Osteocyte (in vitro differentiated cells): ENCODE results near the gene IGFL3. TPM values are rescaled to one million over a fixed set of nuclear protein-coding genes. Genes with fewer than 3 reads are reported as not detected.
A peak's percentile ranks its signal among the peaks of the same experiment; 100 is the strongest.
"Not testable (repeated sequence)": the region's sequence is repeated elsewhere in the genome, so short reads cannot be mapped to it uniquely, and the experiment has no call there.

ENCODE experiments used
- DNase-seq: peaks from one replicate; pipeline ENCODE4 v3.0.0; 2021; ENCODE audit warnings: mixed read lengths; ENCODE audit not compliant: unreplicated experiment; ENCODE audit errors: extremely low spot score
- H3K27ac Mint-ChIP-seq: one replicate; pipeline ENCODE4 v1.8.0; 2021; ENCODE audit warnings: mild to moderate bottlenecking, mixed read lengths; ENCODE audit not compliant: unreplicated experiment
- H3K27me3 Mint-ChIP-seq: one replicate; pipeline ENCODE4 v1.8.0; 2021; ENCODE audit warnings: mixed read lengths; ENCODE audit not compliant: unreplicated experiment
- H3K36me3 Mint-ChIP-seq: one replicate; pipeline ENCODE4 v1.8.0; 2021; ENCODE audit warnings: mixed read lengths; ENCODE audit not compliant: unreplicated experiment
- H3K4me1 Mint-ChIP-seq: one replicate; pipeline ENCODE4 v1.8.0; 2021; ENCODE audit warnings: mixed read lengths; ENCODE audit not compliant: unreplicated experiment
- H3K4me3 Mint-ChIP-seq: one replicate; pipeline ENCODE4 v1.8.0; 2021; ENCODE audit warnings: mild to moderate bottlenecking, moderate library complexity, mixed read lengths; ENCODE audit not compliant: unreplicated experiment
- H3K9me3 Mint-ChIP-seq: one replicate; pipeline ENCODE4 v1.8.0; 2021; ENCODE audit warnings: mixed read lengths; ENCODE audit not compliant: unreplicated experiment
- long read RNA-seq: library from polyadenylated mRNA; unstranded; transcript quantifications from one replicate; pipeline ENCODE4 v2.0.0, GENCODE V29; 2021
- total RNA-seq: library from RNA; stranded (reverse); gene quantifications from 2 replicates; pipeline ENCODE4 v1.2.1, GENCODE V29; 2021
- TF ChIP-seq, protein P1 (sequence below): fragments of 200-600 bp; sonication (generic); IDR thresholded peaks from 2 replicates; pipeline ENCODE4 v1.5.0; 2021; ENCODE audit warnings: antibody characterized with exemption, mild to moderate bottlenecking, moderate library complexity

Gene IGFL3
- not detected in 2 replicates for total RNA-seq
- long read RNA-seq, result 0 reads

DNA sequence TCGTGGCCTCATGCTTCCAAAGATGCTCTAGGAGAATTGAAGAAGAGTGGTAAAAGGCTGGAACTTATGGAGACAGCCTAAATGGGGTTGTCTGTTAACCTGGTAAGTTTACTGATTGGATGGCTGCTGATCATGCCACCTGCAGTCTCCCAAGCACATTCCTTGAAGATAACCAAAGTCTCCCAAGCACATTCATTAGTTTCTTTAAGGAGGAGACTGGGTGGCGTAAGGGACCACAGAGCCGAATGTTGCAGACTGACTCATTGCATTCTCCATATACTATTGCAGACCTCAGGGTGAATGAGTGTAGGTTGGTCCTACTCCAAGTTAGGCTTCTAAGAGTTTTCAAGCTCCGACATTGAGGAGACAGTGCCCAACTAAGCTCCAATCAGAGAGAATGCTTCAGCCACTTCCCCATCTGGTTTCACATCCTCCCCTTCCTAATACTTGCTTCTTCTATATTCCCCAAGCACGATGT is at the start of gene IGFL3:
TSS of gene IGFL3 (minus strand) at position 51 of the 478 bp plus-strand sequence. CDS start at position 12, 39 bp downstream.
- no peaks in the 10 kb centered on the region for H3K36me3 Mint-ChIP-seq
- H3K27ac Mint-ChIP-seq, result no peak within 1 kb of the TSS
- DNase-seq, result no peak
- H3K4me3 Mint-ChIP-seq, result no peak within 1 kb of the TSS
- H3K4me1 Mint-ChIP-seq, result no peaks in the 10 kb centered on the region
- TF ChIP-seq, protein P1, sequence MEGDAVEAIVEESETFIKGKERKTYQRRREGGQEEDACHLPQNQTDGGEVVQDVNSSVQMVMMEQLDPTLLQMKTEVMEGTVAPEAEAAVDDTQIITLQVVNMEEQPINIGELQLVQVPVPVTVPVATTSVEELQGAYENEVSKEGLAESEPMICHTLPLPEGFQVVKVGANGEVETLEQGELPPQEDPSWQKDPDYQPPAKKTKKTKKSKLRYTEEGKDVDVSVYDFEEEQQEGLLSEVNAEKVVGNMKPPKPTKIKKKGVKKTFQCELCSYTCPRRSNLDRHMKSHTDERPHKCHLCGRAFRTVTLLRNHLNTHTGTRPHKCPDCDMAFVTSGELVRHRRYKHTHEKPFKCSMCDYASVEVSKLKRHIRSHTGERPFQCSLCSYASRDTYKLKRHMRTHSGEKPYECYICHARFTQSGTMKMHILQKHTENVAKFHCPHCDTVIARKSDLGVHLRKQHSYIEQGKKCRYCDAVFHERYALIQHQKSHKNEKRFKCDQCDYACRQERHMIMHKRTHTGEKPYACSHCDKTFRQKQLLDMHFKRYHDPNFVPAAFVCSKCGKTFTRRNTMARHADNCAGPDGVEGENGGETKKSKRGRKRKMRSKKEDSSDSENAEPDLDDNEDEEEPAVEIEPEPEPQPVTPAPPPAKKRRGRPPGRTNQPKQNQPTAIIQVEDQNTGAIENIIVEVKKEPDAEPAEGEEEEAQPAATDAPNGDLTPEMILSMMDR, result no peak
- peaks cover 65% of the 10 kb centered on the region for H3K27me3 Mint-ChIP-seq
- H3K9me3 Mint-ChIP-seq, result peaks cover 4% of the 10 kb centered on the region

DNA sequence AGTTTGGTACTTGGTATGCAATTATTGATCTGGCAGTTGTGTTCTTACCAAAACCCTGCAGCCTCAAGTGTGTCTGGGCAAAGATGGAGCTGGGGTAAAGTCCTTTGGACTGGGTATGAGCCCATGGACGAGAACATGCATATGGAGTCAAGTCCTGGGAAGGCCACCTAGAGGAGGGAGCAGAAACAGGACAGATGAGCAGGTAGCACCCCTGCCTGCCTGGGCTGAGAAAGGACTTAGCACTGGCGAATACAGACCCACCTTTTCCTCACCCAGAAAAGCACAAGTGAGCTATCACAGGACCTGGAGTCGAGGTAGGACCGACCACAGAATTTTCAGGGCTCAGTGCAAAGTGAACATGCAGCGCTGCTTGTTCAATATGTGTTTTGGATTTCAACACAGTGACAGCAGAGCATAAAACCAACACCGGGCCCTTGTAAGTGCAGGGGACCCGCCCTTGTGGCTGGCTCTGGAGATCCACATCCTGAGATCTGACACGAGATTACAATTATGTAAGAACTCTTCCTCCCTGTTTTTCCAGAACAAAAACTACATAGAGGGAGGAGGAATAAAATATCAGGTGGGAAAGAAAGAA is 49.5 kb upstream of the IGFL3 start:
- no peaks in the 10 kb centered on the region for H3K36me3 Mint-ChIP-seq
- TF ChIP-seq, protein P1, result no peak
- H3K4me3 Mint-ChIP-seq, result no peak overlapping the region
- no peaks in the 10 kb centered on the region for H3K9me3 Mint-ChIP-seq
- DNase-seq, result peak; percentile 51
- H3K27ac Mint-ChIP-seq, result no peak overlapping the region
- no peaks in the 10 kb centered on the region for H3K4me1 Mint-ChIP-seq
- peaks cover 80% of the 10 kb centered on the region for H3K27me3 Mint-ChIP-seq

DNA sequence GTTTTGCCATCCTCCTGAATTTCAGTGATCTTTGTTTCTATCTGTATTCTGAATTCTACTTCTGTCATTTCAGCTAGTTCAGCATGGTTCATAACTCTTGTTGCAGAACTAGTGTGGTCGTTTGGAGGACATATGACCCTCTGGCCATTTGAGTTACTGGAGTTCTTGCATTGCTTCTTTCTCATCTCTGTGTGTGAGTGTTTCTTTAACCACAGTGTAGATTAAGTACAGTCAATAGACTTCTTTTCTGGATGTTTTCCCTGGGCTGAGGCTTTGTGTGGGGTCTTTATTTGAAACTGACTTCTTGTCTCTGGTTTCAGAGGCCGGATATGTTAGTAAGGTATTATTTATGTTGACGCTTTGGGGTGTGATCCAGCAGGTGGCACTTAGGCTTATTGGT is 38.2 kb upstream of the IGFL3 start:
- Mint-ChIP-seq H3K36me3 (no peaks in the 10 kb centered on the region), H3K27ac (no peak overlapping the region), H3K4me1 (no peaks in the 10 kb centered on the region), H3K9me3 (peaks cover 25% of the 10 kb centered on the region), H3K27me3 (peaks cover 53% of the 10 kb centered on the region), H3K4me3 (no peak overlapping the region)
- TF ChIP-seq, protein P1, result no peak
- DNase-seq, result no peak

DNA sequence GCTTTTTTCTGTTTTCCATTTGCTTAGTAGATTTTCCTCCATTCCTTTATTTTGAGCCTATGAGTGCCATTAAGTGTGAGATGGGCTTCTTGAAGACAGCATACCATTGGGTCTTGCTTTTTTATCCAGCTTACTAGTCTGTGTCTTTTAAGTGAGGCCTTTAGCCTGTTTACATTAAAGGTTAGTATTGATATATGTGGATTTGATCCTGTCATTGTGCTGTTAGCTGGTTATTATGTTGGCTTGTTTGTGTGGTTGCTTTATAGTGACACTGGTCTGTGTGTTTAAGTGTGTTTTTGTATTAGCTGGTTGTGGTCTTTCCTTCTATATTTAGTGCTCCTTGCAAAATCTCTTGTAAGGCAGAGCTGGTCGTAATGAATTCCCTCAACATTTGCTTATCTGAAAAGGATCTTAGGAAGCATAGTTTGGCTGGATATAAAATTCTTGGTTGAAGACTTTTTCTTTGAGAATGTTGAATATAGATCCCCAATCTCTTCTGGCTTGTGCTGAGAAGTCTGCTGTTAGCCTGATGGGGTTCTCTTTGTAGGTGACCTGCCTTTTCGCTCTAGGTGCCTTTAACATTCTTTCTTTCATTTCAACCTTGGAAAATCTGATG is 37.3 kb upstream of the IGFL3 start:
- peaks cover 25% of the 10 kb centered on the region for H3K9me3 Mint-ChIP-seq
- not testable (repeated sequence) for H3K4me3 Mint-ChIP-seq, DNase-seq, H3K27ac Mint-ChIP-seq, H3K4me1 Mint-ChIP-seq, H3K36me3 Mint-ChIP-seq
- H3K27me3 Mint-ChIP-seq, result peaks cover 52% of the 10 kb centered on the region

DNA sequence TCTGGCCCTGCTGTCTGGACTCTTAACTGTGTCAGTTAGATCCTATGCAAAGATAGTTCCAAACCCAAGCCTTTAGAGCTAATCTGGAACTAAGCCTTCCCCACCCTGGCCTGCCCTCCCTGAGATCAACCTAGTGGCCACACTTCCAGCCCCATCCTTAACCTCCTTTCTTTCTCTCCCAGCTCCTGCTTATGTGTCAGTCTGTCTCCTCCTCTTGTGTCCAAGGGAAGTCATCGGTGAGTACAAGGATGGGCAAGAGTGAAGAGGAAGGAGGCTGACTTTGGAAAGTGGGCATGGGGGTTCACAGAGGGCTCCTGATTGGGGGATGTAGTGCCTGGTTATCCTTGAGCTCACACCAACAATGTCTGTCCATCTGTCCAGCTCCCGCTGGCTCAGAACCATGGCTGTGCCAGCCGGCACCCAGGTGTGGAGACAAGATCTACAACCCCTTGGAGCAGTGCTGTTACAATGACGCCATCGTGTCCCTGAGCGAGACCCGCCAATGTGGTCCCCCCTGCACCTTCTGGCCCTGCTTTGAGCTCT is 35.8 kb upstream of the IGFL3 start:
- Mint-ChIP-seq H3K27ac (no peak overlapping the region), H3K36me3 (no peaks in the 10 kb centered on the region), H3K4me1 (peaks cover 5% of the 10 kb centered on the region), H3K4me3 (no peak overlapping the region), H3K9me3 (peaks cover 25% of the 10 kb centered on the region), H3K27me3 (peaks cover 58% of the 10 kb centered on the region)
- DNase-seq, result no peak
- TF ChIP-seq, protein P1, result no peak
